Ishikawa (cell line): ENCODE measurements around the gene CHD1.

Experiments
- CEBPB ChIP-seq: IDR thresholded peaks from 2 replicates; pipeline ENCODE4 v1.6.1; 2012
- CREB1 ChIP-seq: IDR thresholded peaks from 2 replicates; pipeline ENCODE4 v1.6.1; 2012; ENCODE audit warnings: low read depth
- EGR1 ChIP-seq: IDR thresholded peaks from 2 replicates; pipeline ENCODE4 v1.6.1; 2012
- EP300 ChIP-seq: IDR thresholded peaks from 2 replicates; pipeline ENCODE4 v1.6.1; 2012; ENCODE audit warnings: borderline replicate concordance
- FOXM1 ChIP-seq: IDR thresholded peaks from 2 replicates; pipeline ENCODE4 v1.6.1; 2012; ENCODE audit warnings: low read depth, borderline replicate concordance
- MAX ChIP-seq: IDR thresholded peaks from 2 replicates; pipeline ENCODE4 v1.6.1; 2012
- NFIC ChIP-seq: IDR thresholded peaks from 2 replicates; pipeline ENCODE4 v1.6.1; 2012
- RAD21 ChIP-seq: IDR thresholded peaks from 2 replicates; pipeline ENCODE4 v1.6.1; 2012; ENCODE audit warnings: low read depth
- REST ChIP-seq: IDR thresholded peaks from 2 replicates; pipeline ENCODE4 v1.6.1; 2012; ENCODE audit warnings: low read depth, mild to moderate bottlenecking
- TAF1 ChIP-seq: IDR thresholded peaks from 2 replicates; pipeline ENCODE4 v1.6.1; 2012; ENCODE audit warnings: low read depth, mild to moderate bottlenecking
- TCF12 ChIP-seq: IDR thresholded peaks from 2 replicates; pipeline ENCODE4 v1.6.1; 2012; ENCODE audit warnings: low read depth
- TEAD4 ChIP-seq: IDR thresholded peaks from 2 replicates; pipeline ENCODE4 v1.6.1; 2012
- YY1 ChIP-seq: IDR thresholded peaks from 2 replicates; pipeline ENCODE4 v1.6.1; 2012; ENCODE audit warnings: low read depth
- ZBTB7A ChIP-seq: IDR thresholded peaks from 2 replicates; pipeline ENCODE4 v1.6.1; 2012; ENCODE audit warnings: low read depth
- TF ChIP-seq, protein P1 (sequence below): IDR thresholded peaks from 2 replicates; pipeline ENCODE4 v1.6.1; 2012

The CHD1 gene

GRCh38 chr5:98916540-98916939, 12.3 kb downstream of the CHD1 start:
- no peak for TF ChIP-seq REST
- no peak for TF ChIP-seq NFIC
- TF ChIP-seq CEBPB: no peak
- no peak for TF ChIP-seq TEAD4
- TF ChIP-seq EP300: no peak
- TF ChIP-seq YY1: no peak
- no peak for TF ChIP-seq MAX
- TF ChIP-seq, protein P1, sequence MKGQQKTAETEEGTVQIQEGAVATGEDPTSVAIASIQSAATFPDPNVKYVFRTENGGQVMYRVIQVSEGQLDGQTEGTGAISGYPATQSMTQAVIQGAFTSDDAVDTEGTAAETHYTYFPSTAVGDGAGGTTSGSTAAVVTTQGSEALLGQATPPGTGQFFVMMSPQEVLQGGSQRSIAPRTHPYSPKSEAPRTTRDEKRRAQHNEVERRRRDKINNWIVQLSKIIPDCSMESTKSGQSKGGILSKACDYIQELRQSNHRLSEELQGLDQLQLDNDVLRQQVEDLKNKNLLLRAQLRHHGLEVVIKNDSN: no peak
- TF ChIP-seq EGR1: no peak
- no peak for TF ChIP-seq ZBTB7A
- no peak for TF ChIP-seq TCF12

DNA sequence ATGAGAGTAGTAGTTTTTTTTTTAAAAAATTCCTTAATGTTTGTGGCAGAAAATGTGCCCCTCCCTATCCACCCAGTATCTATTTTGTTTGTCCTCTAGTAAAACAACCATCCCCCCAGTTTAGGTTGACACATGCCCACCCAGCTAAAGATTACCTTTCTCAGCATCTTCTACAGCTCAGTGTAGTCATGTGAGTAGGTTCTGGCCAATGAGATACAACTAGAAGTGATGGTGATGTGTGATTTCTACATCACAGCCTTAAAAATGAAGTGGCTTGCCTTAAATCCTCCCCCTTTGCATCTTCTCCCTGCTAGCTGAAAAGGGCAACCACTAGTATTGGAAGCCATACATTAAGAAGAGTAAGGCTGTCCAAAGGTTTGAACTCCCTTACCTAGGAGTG, 14.9 kb downstream of the CHD1 start:
- TF ChIP-seq FOXM1 (no peak), CEBPB (no peak), REST (no peak), EP300 (no peak), TEAD4 (no peak), RAD21 (no peak), MAX (no peak), EGR1 (no peak), TCF12 (no peak), YY1 (no peak), CREB1 (no peak), NFIC (no peak), TAF1 (no peak), ZBTB7A (no peak)
- TF ChIP-seq, protein P1: no peak

GRCh38 chr5:98911280-98912040, 17.3 kb downstream of the CHD1 start:
- TF ChIP-seq TAF1 (no peak), RAD21 (no peak), CREB1 (no peak), YY1 (no peak), REST (no peak), MAX (no peak), ZBTB7A (no peak), CEBPB (no peak), EGR1 (no peak), TCF12 (no peak), NFIC (no peak), FOXM1 (no peak), EP300 (no peak), TEAD4 (no peak)
- TF ChIP-seq, protein P1: no peak

GRCh38 chr5:98909363-98909762, 19.4 kb downstream of the CHD1 start:
- no peak for TF ChIP-seq CREB1
- TF ChIP-seq EP300: no peak
- TF ChIP-seq TAF1: no peak
- TF ChIP-seq REST: no peak
- no peak for TF ChIP-seq TCF12
